ENCODE results near the gene ARFIP2. TPM values are rescaled to one million over a fixed set of nuclear protein-coding genes. Genes with fewer than 3 reads are reported as not detected.
A peak's percentile ranks its signal among the peaks of the same experiment; 100 is the strongest.

The ARFIP2 gene
- total and polyA plus RNA-seq, 8 donors, result 44.0 to 91.1 (median 68.8) TPM

- 51 to 62% (median 53%) methylated on average over 2 of the region's 2 CpGs for WGBS, 5 donors
- no peaks in the 10 kb centered on the region for H3K27me3 ChIP-seq
- H3K4me3 ChIP-seq, result no peak overlapping the region
- DNase-seq, result peak in 1 of 2 donors; percentile 71
- peak in 1 of 3 donors; percentile 65 for TF ChIP-seq POLR2AphosphoS5 (IDR thresholded peaks at IDR 0.05)
- TF ChIP-seq EP300 (IDR thresholded peaks at IDR 0.05), result no peak
- no peak for TF ChIP-seq POLR2A (IDR thresholded peaks at IDR 0.05)
- peak in 5 of 7 experiments; percentile 55 to 78 (median 68) for TF ChIP-seq CTCF (IDR thresholded peaks at IDR 0.05)
- no peak overlapping the region for H3K27ac ChIP-seq
- no peaks in the 10 kb centered on the region for H3K9me3 ChIP-seq
- intact Hi-C loops (cut with DNase I; ENCODE audit: low total_unique reads), result loop anchor here (10.0 kb wide), 1 partner anchor 131 kb away; no protein-coding TSS in a partner anchor
- H3K36me3 ChIP-seq, result peaks cover 4 to 46% (median 39%) of the 10 kb centered on the region in 4 donors
- H3K4me1 ChIP-seq, result no peaks in the 10 kb centered on the region
Observed at GRCh38 chr11:6505577-6506240, 24.6 kb upstream of the ARFIP2 start.

- DNase-seq, result no peak
- TF ChIP-seq POLR2A (IDR thresholded peaks at IDR 0.05) (no peak), CTCF (IDR thresholded peaks at IDR 0.05) (no peak), POLR2AphosphoS5 (IDR thresholded peaks at IDR 0.05) (no peak), EP300 (IDR thresholded peaks at IDR 0.05) (no peak)
- Histone ChIP-seq H3K36me3 (peaks cover 0 to 36% (median 32%) of the 10 kb centered on the region in 4 donors), H3K27me3 (no peaks in the 10 kb centered on the region), H3K9me3 (no peaks in the 10 kb centered on the region), H3K4me3 (no peak overlapping the region), H3K4me1 (no peaks in the 10 kb centered on the region), H3K27ac (no peak overlapping the region)
- intact Hi-C loops (cut with DNase I; ENCODE audit: low total_unique reads), result loop anchor here (10.0 kb wide), 1 partner anchor 129 kb away; no protein-coding TSS in a partner anchor
- WGBS, 5 donors, result 75 to 84% (median 77%) methylated on average over 3 of the region's 3 CpGs
Observed at GRCh38 chr11:6504166-6504565, 23.0 kb upstream of the ARFIP2 start.

GRCh38 chr11:6502382-6502781 is 21.3 kb upstream of the ARFIP2 start:
- H3K4me3 ChIP-seq, result no peak overlapping the region
- WGBS, 5 donors, result 87 to 95% (median 92%) methylated on average over 3 of the region's 3 CpGs
- H3K9me3 ChIP-seq, result no peaks in the 10 kb centered on the region
- DNase-seq, result no peak
- no peak overlapping the region for H3K27ac ChIP-seq
- TF ChIP-seq POLR2AphosphoS5 (IDR thresholded peaks at IDR 0.05), result no peak
- TF ChIP-seq CTCF (IDR thresholded peaks at IDR 0.05), result no peak
- TF ChIP-seq POLR2A (IDR thresholded peaks at IDR 0.05), result no peak
- TF ChIP-seq EP300 (IDR thresholded peaks at IDR 0.05), result no peak
- no peaks in the 10 kb centered on the region for H3K27me3 ChIP-seq
- peaks cover 0 to 17% (median 10%) of the 10 kb centered on the region in 4 donors for H3K4me1 ChIP-seq
- intact Hi-C loops (cut with DNase I; ENCODE audit: low total_unique reads), result loop anchor here (10.0 kb wide), 1 partner anchor 128 kb away; no protein-coding TSS in a partner anchor
- peaks cover 0 to 44% (median 38%) of the 10 kb centered on the region in 4 donors for H3K36me3 ChIP-seq

GRCh38 chr11:6498544-6498943 is 17.4 kb upstream of the ARFIP2 start:
- H3K27ac ChIP-seq, result peak overlapping the region in 1 of 5 donors; percentile 67
- WGBS, 5 donors, result 80 to 93% (median 89%) methylated on average over 5 of the region's 5 CpGs

More at GRCh38 chr11:6498544-6498943, 17.4 kb upstream of the ARFIP2 start:
- no peak for DNase-seq
- intact Hi-C loops (cut with DNase I; ENCODE audit: low total_unique reads), result no loop called here
- TF ChIP-seq POLR2A (IDR thresholded peaks at IDR 0.05) (no peak), EP300 (IDR thresholded peaks at IDR 0.05) (no peak), POLR2AphosphoS5 (IDR thresholded peaks at IDR 0.05) (no peak), CTCF (IDR thresholded peaks at IDR 0.05) (no peak)
- H3K4me3 ChIP-seq, result no peak overlapping the region
- H3K9me3 ChIP-seq, result no peaks in the 10 kb centered on the region
- H3K36me3 ChIP-seq, result peaks cover 0 to 42% (median 40%) of the 10 kb centered on the region in 4 donors
- H3K4me1 ChIP-seq, result peaks cover 0 to 24% (median 13%) of the 10 kb centered on the region in 4 donors
- no peaks in the 10 kb centered on the region for H3K27me3 ChIP-seq
